GM12878 (cell line): ENCODE results near the gene CNIH2. TPM values are rescaled to one million over a fixed set of nuclear protein-coding genes. Genes with fewer than 3 reads are reported as not detected.

Source experiments
- ATAC-seq: fragments of 200-7000 bp; cut with Tn5 transposase; 3 replicates; pipeline ENCODE4 v1.9.1; 2020; ENCODE audit warnings: mild to moderate bottlenecking, moderate library complexity
- BruUV-seq: library from RNA; stranded (reverse); fragments of 400-500 nt; replicated peaks from 2 replicates; lab custom pipeline; 2021; lab: Mats Ljungman, UMichigan
- CTCF ChIA-PET: fragments of 300-600 bp; sonication (Branson Sonifier 250); formaldehyde crosslinking; extraction: SDS; loops from one replicate; lab custom pipeline; 2021; ENCODE audit warnings: inconsistent platforms; lab: Yijun Ruan, JAX
- POLR2A ChIA-PET: fragments of 350-600 bp; formaldehyde crosslinking; extraction: SDS; loops from one replicate; lab custom pipeline; 2021; ENCODE audit warnings: inconsistent platforms; lab: Charles Lee
- RAD21 ChIA-PET: fragments of 300-600 bp; sonication (Branson Sonifier 250); formaldehyde crosslinking; loops from one replicate; lab custom pipeline; 2023; ENCODE audit warnings: antibody characterized with exemption; ENCODE audit not compliant: unreplicated experiment; lab: Charles Lee
- SMC1A ChIA-PET: fragments of 300-600 bp; sonication (Branson Sonifier 250); formaldehyde crosslinking; loops from one replicate; lab custom pipeline; 2023; ENCODE audit not compliant: unreplicated experiment, uncharacterized antibody; lab: Charles Lee
- DNase-seq: peaks from one replicate; pipeline ENCODE4 v3.0.0-alpha.2; 2011; ENCODE audit warnings: low read depth, low spot score
- FAIRE-seq: peaks from 3 replicates; lab custom pipeline; 2011; peaks lifted over from hg19 to GRCh38; lab: Jason Lieb, UNC
- H2AFZ ChIP-seq: 2 replicates; pipeline ENCODE4 v1.6.0; 2011; ENCODE audit warnings: low read depth, low read length, control low read depth; ENCODE audit not compliant: control insufficient read depth
- H3K27ac ChIP-seq: 2 replicates; pipeline ENCODE4 v1.5.1; 2011; ENCODE audit warnings: control low read depth; ENCODE audit not compliant: control insufficient read depth, insufficient read depth
- H3K27me3 ChIP-seq, 2 experiments: replicated peaks in 1 of 2; 2 replicates each; pipeline versions ENCODE4 v1.6.0 to v1.6.1; 2011; ENCODE audit warnings: low read length in 1 of 2; ENCODE audit not compliant: control insufficient read depth in 2 of 2, insufficient read depth in 2 of 2
- H3K36me3 ChIP-seq, 2 experiments: 2 replicates each; pipeline ENCODE4 v1.5.1; 2011; ENCODE audit warnings: low read length in 1 of 2; ENCODE audit not compliant: control insufficient read depth in 2 of 2, insufficient read depth in 2 of 2
- H3K4me1 ChIP-seq: 2 replicates; pipeline ENCODE4 v1.6.1; 2011; ENCODE audit warnings: mild to moderate bottlenecking, low read length, moderate library complexity, mixed read lengths; ENCODE audit not compliant: control insufficient read depth, insufficient read depth
- H3K4me2 ChIP-seq: 2 replicates; pipeline ENCODE4 v1.6.0; 2011; ENCODE audit warnings: control low read depth; ENCODE audit not compliant: control insufficient read depth, insufficient read depth
- H3K4me3 ChIP-seq: fragments of 200-600 bp; sonication (generic); 2 replicates; pipeline ENCODE4 v1.5.1; 2016
- H3K79me2 ChIP-seq: 2 replicates; pipeline ENCODE4 v1.6.0; 2011; ENCODE audit warnings: low read length; ENCODE audit not compliant: control insufficient read depth, insufficient read depth
- H3K9ac ChIP-seq: 2 replicates; pipeline ENCODE4 v1.8.0; 2011; ENCODE audit warnings: low read length, control low read depth, mixed read lengths; ENCODE audit not compliant: control insufficient read depth, insufficient read depth
- H3K9me3 ChIP-seq: replicated peaks from 3 replicates; pipeline ENCODE4 v1.5.1; 2011; ENCODE audit warnings: mild to moderate bottlenecking, low read length; ENCODE audit not compliant: control insufficient read depth, insufficient read depth
- H4K20me1 ChIP-seq: 2 replicates; pipeline ENCODE4 v1.6.0; 2011; ENCODE audit not compliant: control insufficient read depth, insufficient read depth
- ATF2 ChIP-seq: IDR thresholded peaks from 2 replicates; pipeline ENCODE4 v1.6.1; 2012; ENCODE audit warnings: low read length, inconsistent platforms
- KDM1A ChIP-seq: fragments of 200-600 bp; sonication (generic); IDR thresholded peaks from 2 replicates; pipeline ENCODE4 v1.6.1; 2016; ENCODE audit warnings: borderline replicate concordance
- MLLT1 ChIP-seq: fragments of 450-650 bp; IDR thresholded peaks from 2 replicates; pipeline ENCODE4 v1.6.1; 2016; ENCODE audit warnings: mild to moderate bottlenecking
- MTA2 ChIP-seq: fragments of 450-650 bp; IDR thresholded peaks from 2 replicates; pipeline ENCODE4 v1.6.1; 2016; ENCODE audit warnings: low read depth, mild to moderate bottlenecking, moderate library complexity
- NFXL1 ChIP-seq: fragments of 450-650 bp; IDR thresholded peaks from 2 replicates; pipeline ENCODE4 v1.6.1; 2017; ENCODE audit warnings: antibody characterized with exemption, mild to moderate bottlenecking, borderline replicate concordance
- WGBS: methylation state at CpG from one replicate; pipeline ENCODE4 v1.1.6; 2016; ENCODE audit warnings: low lambda C conversion rate; ENCODE audit not compliant: insufficient replicate concordance, insufficient coverage; ENCODE audit errors: missing lambda C conversion rate; 5-methylcytosine and 5-hydroxymethylcytosine counted together
- in situ Hi-C: fragments of 300-500 bp; cut with MboI; formaldehyde crosslinking; loops from 9 replicates; pipeline ENCODE4 v1.14.3; 2018; ENCODE audit warnings: mixed read lengths
- intact Hi-C: fragments of 100-400 bp; cut with micrococcal nuclease; formaldehyde crosslinking; loops from one replicate; pipeline ENCODE4 v1.14.2; 2022; ENCODE audit not compliant: unreplicated experiment
- polyA plus RNA-seq, 11 experiments: library from polyadenylated mRNA; depleted of rRNA in 4 of 11; unstranded in 6 of 11; stranded (reverse) in 5 of 11; fragments of >200 nt; fragmentation: Nextera tagmentation in 4 of 11; fragmentation: Illumina TruSeq in 1 of 11; extraction: Ambion mirVana in 4 of 11; extraction: Trizol in 1 of 11; gene quantifications; 1 replicate in 1 of 11; 2 replicates in 10 of 11; pipeline versions ENCODE4 v1.2.1 to v1.2.3, GENCODE V29; 2011 to 2016; ENCODE audit warnings: inconsistent platforms in 2 of 11, missing spikeins in 2 of 11, low read depth in 1 of 11
- total RNA-seq, 4 experiments: library from RNA; depleted of rRNA in 3 of 4; stranded (reverse); fragments of >200 nt in 3 of 4; fragmentation: Illumina TruSeq in 1 of 4; extraction: Trizol in 1 of 4; gene quantifications; 2 replicates each; pipeline versions ENCODE4 v1.2.1 to v1.2.3, GENCODE V29; 2013 to 2021

CNIH2 gene
- total and polyA plus RNA-seq, 10 of the 15 experiments (the other 5 are each of a cell fraction or from before 2014, with no cell fraction given), result 0.07 to 1.3 (median 0.68) TPM; not detected in 2

- no TSS peak for BruUV-seq
- Histone ChIP-seq H3K9me3 (no peaks in the 10 kb centered on the region), H3K36me3 (peaks cover 13 to 36% of the 10 kb centered on the region in 2 experiments; a peak in 3 of 4 replicates), H3K4me1 (no peaks in the 10 kb centered on the region), H2AFZ (no peak overlapping the region), H3K9ac (no peak overlapping the region), H3K79me2 (no peaks in the 10 kb centered on the region), H3K4me3 (no peak overlapping the region), H3K27me3 (no peaks in the 10 kb centered on the region), H4K20me1 (no peaks in the 10 kb centered on the region), H3K4me2 (no peak overlapping the region), H3K27ac (no peak overlapping the region)
- 93% methylated on average over 7 of the region's 7 CpGs for WGBS
- DNase-seq, result no peak
- in situ Hi-C loops (no loop called here), intact Hi-C loops (no loop called here)
- CTCF ChIA-PET, result no interaction called here
- ATAC-seq, result no peak
- SMC1A ChIA-PET, result no interaction called here
- FAIRE-seq, result no peak
- RAD21 ChIA-PET, result no interaction called here
- POLR2A ChIA-PET, result no interaction called here
- TF ChIP-seq ATF2, result no peak
- TF ChIP-seq NFXL1, result no peak
- TF ChIP-seq KDM1A, result no peak
- no peak for TF ChIP-seq MTA2
- no peak for TF ChIP-seq MLLT1
Measured at GRCh38 chr11:66231561-66231960, 46.4 kb upstream of the CNIH2 start.
